ACC112 (cell line): Measurements from ENCODE around the gene SLK.

ENCODE experiments used
- H2AFZ ChIP-seq: fragments of 200-600 bp; sonication (generic); one replicate; pipeline ENCODE4 v1.6.0; 2017; ENCODE audit warnings: antibody characterized with exemption, low read length; ENCODE audit not compliant: unreplicated experiment
- H3K27ac ChIP-seq: fragments of 200-600 bp; sonication (generic); 2 replicates; pipeline ENCODE4 v1.5.1; 2014; ENCODE audit warnings: low read depth, mild to moderate bottlenecking, antibody characterized with exemption, low read length, moderate library complexity
- H3K27me3 ChIP-seq: fragments of 200-600 bp; sonication (generic); 2 replicates; pipeline ENCODE4 v1.6.1; 2014; ENCODE audit warnings: mild to moderate bottlenecking, antibody characterized with exemption, low read length, moderate library complexity, mixed read lengths; ENCODE audit not compliant: insufficient read depth
- H3K36me3 ChIP-seq: fragments of 200-600 bp; sonication (generic); 2 replicates; pipeline ENCODE4 v1.6.1; 2016; ENCODE audit warnings: mild to moderate bottlenecking, antibody characterized with exemption, low read length, moderate library complexity, mixed read lengths; ENCODE audit not compliant: insufficient read depth
- H3K4me1 ChIP-seq: fragments of 200-600 bp; sonication (generic); one replicate; pipeline ENCODE4 v1.6.1; 2016; ENCODE audit warnings: low read length, mixed read lengths; ENCODE audit not compliant: insufficient read depth, unreplicated experiment, control insufficient read depth
- H3K4me3 ChIP-seq: fragments of 200-600 bp; sonication (generic); 2 replicates; pipeline ENCODE4 v1.5.1; 2014; ENCODE audit warnings: mild to moderate bottlenecking, low read depth, low read length
- H3K79me2 ChIP-seq: fragments of 200-600 bp; sonication (generic); one replicate; pipeline ENCODE4 v1.6.0; 2016; ENCODE audit warnings: low read length; ENCODE audit not compliant: control insufficient read depth, unreplicated experiment, insufficient read depth

The SLK gene

GRCh38 chr10:104072786-104073185 is 105.8 kb downstream of the SLK start:
- Histone ChIP-seq H3K4me1 (peaks cover 9% of the 10 kb centered on the region), H3K79me2 (no peaks in the 10 kb centered on the region), H3K36me3 (no peaks in the 10 kb centered on the region), H3K27me3 (no peaks in the 10 kb centered on the region), H2AFZ (peak overlapping the region; percentile 7), H3K4me3 (no peak overlapping the region), H3K27ac (no peak overlapping the region)

- no peaks in the 10 kb centered on the region for H3K27me3 ChIP-seq
- no peak overlapping the region for H3K4me3 ChIP-seq
- H2AFZ ChIP-seq: no peak overlapping the region
- H3K4me1 ChIP-seq: peaks cover 9% of the 10 kb centered on the region
- no peaks in the 10 kb centered on the region for H3K79me2 ChIP-seq
- H3K36me3 ChIP-seq: no peaks in the 10 kb centered on the region
- H3K27ac ChIP-seq: no peak overlapping the region
These were observed 107.6 kb downstream of the SLK start for GRCh38 chr10:104074505-104074904.

DNA sequence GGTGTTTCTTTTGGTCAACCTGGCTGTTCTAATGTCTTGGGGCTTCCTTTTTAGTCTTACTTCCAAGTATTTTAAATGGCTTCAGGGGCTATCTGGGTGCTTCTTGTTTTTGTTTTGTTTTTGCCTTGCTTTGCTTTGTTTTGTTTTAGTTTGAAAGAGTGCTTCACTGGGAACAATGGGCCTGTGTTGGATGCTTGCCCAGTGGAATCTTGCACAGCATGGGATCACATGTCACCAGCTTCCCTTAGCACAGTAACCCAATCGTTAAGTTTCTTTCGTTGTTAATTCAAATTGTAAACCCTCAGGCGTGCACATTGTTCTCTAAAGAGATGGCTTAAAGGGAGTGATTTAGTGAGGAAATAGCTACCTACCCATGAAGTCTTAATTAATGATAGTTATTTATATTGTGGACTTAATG is 109.8 kb downstream of the SLK start:
- no peaks in the 10 kb centered on the region for H3K79me2 ChIP-seq
- H3K4me3 ChIP-seq: no peak overlapping the region
- no peaks in the 10 kb centered on the region for H3K27me3 ChIP-seq
- H3K27ac ChIP-seq: no peak overlapping the region
- H2AFZ ChIP-seq: no peak overlapping the region
- peaks cover 9% of the 10 kb centered on the region for H3K4me1 ChIP-seq
- no peaks in the 10 kb centered on the region for H3K36me3 ChIP-seq

DNA sequence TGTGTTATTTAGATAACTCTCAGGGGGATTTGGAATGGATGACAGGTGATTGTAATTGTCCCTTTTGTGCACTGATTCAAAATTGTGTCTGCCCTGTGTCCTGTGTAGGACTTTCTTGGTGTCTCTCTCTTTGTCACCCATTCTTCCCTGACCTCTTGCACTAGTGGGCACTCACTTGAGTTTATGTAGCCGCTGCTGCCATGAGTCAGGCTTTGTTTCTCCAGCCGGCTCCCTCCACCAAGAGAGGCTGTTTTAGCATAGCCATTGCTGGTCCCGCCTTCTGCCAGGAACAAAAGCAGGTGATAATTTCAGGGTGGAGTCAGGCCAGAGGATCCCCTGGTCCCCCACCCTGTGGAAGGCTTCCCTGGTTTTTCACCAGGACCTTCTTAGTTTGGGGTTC is 110.3 kb downstream of the SLK start:
- H3K4me3 ChIP-seq: no peak overlapping the region
- H3K27me3 ChIP-seq: no peaks in the 10 kb centered on the region
- no peaks in the 10 kb centered on the region for H3K36me3 ChIP-seq
- no peak overlapping the region for H2AFZ ChIP-seq
- H3K27ac ChIP-seq: no peak overlapping the region
- peaks cover 9% of the 10 kb centered on the region for H3K4me1 ChIP-seq
- no peaks in the 10 kb centered on the region for H3K79me2 ChIP-seq

DNA sequence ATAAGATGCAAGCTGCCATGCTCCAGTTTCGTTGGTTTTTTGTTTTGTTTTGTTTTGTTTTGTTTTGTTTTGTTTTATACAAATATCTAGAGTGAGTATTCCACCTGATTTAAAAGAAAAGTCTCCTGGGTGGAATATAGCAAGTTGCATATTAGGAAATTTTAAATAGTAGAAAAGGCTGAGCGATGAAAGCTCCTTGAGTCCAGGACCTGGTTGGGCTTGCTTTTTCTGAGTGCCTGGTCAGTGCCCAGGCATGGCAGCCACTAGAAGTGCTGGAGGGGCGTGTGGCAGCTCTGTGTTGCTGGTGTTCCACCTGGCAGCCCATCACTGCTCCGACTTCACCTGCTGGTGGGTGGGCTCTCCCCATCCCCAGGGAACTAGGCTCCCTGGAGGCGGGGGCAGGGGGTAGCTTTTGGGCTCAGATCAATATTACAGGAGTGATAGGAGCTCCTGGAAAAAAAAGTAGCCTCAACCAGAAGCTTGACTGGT is 110.8 kb downstream of the SLK start:
- Histone ChIP-seq H3K27me3 (no peaks in the 10 kb centered on the region), H3K4me1 (peaks cover 9% of the 10 kb centered on the region), H3K36me3 (no peaks in the 10 kb centered on the region), H3K27ac (no peak overlapping the region), H3K79me2 (no peaks in the 10 kb centered on the region), H3K4me3 (no peak overlapping the region), H2AFZ (no peak overlapping the region)
